ENCODE measurements around the gene SKP1. TPM values are rescaled to one million over a fixed set of nuclear protein-coding genes. Genes with fewer than 3 reads are reported as not detected.

The SKP1 gene
- total RNA-seq, 2 experiments from 2014 or later: 284 to 286 TPM

DNA sequence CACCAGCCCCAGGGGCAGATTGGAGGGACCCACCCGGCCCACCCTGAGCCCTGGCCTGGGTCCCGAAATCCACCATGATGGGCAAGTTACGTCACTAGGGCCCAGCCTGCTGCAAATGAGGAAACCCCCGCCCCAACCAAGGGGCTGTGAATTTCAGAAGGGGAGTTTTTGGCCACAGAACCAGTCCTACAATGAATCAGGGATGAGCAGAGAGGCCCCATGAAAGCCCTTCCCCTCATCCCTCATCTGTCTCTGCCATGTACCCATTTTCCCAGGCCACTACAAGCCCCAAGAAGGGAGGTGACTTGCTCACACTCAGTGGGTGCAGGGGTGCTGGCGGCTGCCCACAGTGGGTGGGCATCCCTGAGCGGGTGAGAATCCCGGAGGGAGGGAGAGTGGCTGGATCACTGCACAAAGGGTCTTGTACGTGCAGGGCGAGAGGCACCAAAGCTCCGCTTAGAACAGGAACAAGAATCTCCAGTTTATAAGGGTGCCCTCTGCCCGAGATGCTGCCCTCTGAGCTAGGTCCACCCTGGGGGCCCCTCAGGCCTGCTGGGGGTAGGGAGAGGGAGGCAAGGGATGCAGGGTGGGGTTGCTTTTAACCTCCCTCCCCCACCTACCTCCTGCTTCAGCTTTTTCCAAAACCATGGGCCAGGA, 72.6 kb downstream of the SKP1 start:
- Mint-ChIP-seq H3K36me3 (no peaks in the 10 kb centered on the region), H3K27me3 (peaks cover 4% of the 10 kb centered on the region), H3K9me3 (no peaks in the 10 kb centered on the region), H3K27ac (peak overlapping the region; percentile 87), H3K4me1 (ENCODE audit: low read depth) (peaks cover 76% of the 10 kb centered on the region), H3K4me3 (peak overlapping the region; percentile 63)
- ChIA-PET CTCF (interaction anchor here (1.0 to 5.8 kb wide), 11 partner anchors 9 to 69 kb away, joined by 3 to 136 read pairs (median 31); partner anchors contain the start of gene TCF7), POLR2A (interaction anchor here (0.8 to 3.7 kb wide), 5 partner anchors 9 to 36 kb away, joined by 3 to 23 read pairs (median 4); partner anchors contain the start of gene TCF7)
- peak; percentile 81 for DNase-seq
- intact Hi-C loops (cut with micrococcal nuclease): loop anchor here (1.0 to 2.0 kb wide), 2 partner anchors 8 to 65 kb away; no protein-coding TSS in a partner anchor

DNA sequence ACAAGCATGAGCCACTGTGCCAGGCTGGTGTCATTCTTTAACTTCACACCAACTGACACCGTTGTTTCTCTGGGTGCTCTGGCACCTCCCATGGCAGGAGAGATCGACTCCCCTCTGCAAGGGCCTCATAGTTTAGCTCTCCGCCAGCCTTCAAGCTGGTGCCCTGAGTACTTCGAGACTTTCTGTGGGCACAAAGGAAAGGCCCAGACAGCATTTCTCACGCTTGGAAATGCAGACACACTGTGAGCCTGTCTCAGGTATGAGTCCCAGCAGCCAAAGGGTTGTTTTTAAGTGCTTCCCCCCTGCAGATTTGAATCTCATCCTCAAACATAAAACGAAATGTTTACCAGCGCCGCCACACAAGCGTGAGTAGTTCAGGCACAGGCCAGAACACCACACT, 73.4 kb downstream of the SKP1 start:
- H3K27ac Mint-ChIP-seq: peak overlapping the region; percentile 87
- DNase-seq: peak; percentile 74
- peak overlapping the region; percentile 13 for H3K4me3 Mint-ChIP-seq
- ChIA-PET CTCF (interaction anchor here (2.5 to 5.8 kb wide), 8 partner anchors 10 to 35 kb away, joined by 7 to 136 read pairs (median 42); partner anchors contain the start of gene TCF7), POLR2A (interaction anchor here (1.0 to 3.7 kb wide), 6 partner anchors 10 to 74 kb away, joined by 3 to 23 read pairs (median 4); partner anchors contain the start of gene TCF7)
- peaks cover 3% of the 10 kb centered on the region for H3K27me3 Mint-ChIP-seq
- no peaks in the 10 kb centered on the region for H3K9me3 Mint-ChIP-seq
- H3K36me3 Mint-ChIP-seq: no peaks in the 10 kb centered on the region
- peaks cover 81% of the 10 kb centered on the region for H3K4me1 Mint-ChIP-seq (ENCODE audit: low read depth)
- intact Hi-C loops (cut with micrococcal nuclease): loop anchor here (2.0 kb wide), 1 partner anchor 65 kb away; no protein-coding TSS in a partner anchor

DNA sequence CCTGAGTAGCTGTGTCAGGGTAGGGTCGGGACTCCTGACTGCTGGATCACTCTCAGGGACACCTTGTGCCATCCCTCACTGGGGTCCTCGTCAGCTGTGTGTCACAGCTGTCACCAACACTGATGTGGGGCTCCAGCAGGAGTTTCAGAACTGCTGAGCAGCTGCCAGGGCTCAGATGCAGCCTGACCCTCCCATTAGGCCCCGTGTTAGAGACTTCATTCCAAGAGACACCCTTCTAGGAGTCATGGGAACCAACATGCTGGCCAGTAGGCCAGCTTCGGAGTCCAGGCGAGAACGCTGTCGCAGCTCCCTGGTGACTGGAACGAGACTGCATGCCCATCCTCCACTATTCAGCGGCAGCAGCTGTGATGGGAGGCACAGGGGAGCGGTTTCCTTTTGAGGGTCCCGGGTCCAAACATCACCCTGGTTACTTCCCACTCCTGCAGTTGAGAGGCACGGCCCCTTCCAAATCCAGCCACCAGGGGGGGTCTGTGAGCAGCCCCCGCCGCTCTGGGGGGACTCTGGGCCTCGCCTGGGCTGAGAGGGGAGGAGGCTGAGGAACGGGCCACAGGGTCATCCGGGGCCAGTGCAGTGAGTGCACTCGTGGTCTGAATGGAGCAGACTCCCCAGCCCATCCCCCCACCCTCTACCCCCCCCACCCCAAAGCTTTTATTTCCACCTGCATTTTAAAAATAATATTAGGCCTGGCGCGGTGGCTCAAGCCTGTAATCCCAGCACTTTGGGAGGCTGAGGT, 74.9 kb downstream of the SKP1 start:
- H3K4me3 Mint-ChIP-seq: peak overlapping the region; percentile 29
- peak; percentile 83 for DNase-seq
- H3K9me3 Mint-ChIP-seq: no peaks in the 10 kb centered on the region
- H3K27ac Mint-ChIP-seq: no peak overlapping the region
- intact Hi-C loops (cut with micrococcal nuclease): loop anchor here (2.0 kb wide), 1 partner anchor 63 kb away; no protein-coding TSS in a partner anchor
- POLR2A ChIA-PET: interaction anchor here (1.5 to 3.7 kb wide), 8 partner anchors 11 to 75 kb away, joined by 5 to 23 read pairs (median 9); partner anchors contain the start of genes SKP1 and TCF7
- H3K27me3 Mint-ChIP-seq: no peaks in the 10 kb centered on the region
- CTCF ChIA-PET: interaction anchor here (0.6 to 5.8 kb wide), 21 partner anchors 12 to 98 kb away, joined by 3 to 136 read pairs (median 8); partner anchors contain the start of gene TCF7
- H3K36me3 Mint-ChIP-seq: no peaks in the 10 kb centered on the region
- peaks cover 82% of the 10 kb centered on the region for H3K4me1 Mint-ChIP-seq (ENCODE audit: low read depth)

DNA sequence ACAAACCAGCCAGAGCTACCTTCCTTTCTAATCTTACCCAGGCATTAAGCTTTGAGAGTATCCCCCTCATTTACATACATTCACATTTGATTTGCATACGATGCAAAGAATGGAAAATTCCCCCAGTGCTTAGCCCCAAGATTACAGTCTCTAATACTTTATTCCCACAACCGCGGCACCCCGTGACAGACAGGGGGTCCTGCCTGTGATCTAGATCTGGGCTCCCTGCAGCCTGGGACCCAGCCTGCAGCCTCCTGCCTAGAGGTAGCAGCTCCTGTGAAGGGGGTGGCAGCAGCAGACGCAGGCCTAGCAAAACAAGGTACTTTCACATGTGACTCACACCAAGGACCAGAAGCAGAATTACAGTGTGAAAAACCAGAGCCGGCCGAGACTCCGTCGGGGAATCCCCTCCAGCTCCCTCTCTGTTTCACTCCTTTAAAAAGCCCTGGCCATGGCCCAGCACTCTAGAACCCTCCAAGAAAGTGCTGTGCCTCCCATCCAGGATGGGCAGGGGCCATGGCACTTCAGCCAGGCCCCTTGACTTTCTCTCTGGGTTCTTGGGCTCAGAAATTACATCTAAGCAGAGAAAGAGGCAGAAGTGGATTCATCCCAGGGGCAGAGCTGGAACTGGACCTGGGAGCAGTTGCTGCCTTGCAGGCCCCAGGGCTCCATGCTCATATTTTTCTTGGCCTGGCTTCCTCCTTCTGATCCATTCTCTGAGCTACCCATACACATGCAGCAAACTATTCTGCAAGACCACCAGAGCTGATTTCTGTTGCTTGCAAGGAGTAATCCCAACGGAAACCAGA, 76.3 kb downstream of the SKP1 start:
- peak; percentile 94 for DNase-seq
- intact Hi-C loops (cut with micrococcal nuclease): loop anchor here (1.0 kb wide), 5 partner anchors 8 to 38 kb away; no protein-coding TSS in a partner anchor
- H3K36me3 Mint-ChIP-seq: no peaks in the 10 kb centered on the region
- no peaks in the 10 kb centered on the region for H3K9me3 Mint-ChIP-seq
- H3K4me1 Mint-ChIP-seq (ENCODE audit: low read depth): peaks cover 78% of the 10 kb centered on the region
- no peaks in the 10 kb centered on the region for H3K27me3 Mint-ChIP-seq
- H3K27ac Mint-ChIP-seq: peak overlapping the region; percentile 81
- POLR2A ChIA-PET: interaction anchor here (0.7 to 3.4 kb wide), 15 partner anchors 9 to 96 kb away, joined by 3 to 32 read pairs (median 8); partner anchors contain the start of genes SKP1 and VDAC1
- CTCF ChIA-PET: interaction anchor here (0.6 to 5.8 kb wide), 23 partner anchors 13 to 399 kb away, joined by 3 to 136 read pairs (median 7); partner anchors contain the start of gene TCF7
- H3K4me3 Mint-ChIP-seq: peak overlapping the region; percentile 29

DNA sequence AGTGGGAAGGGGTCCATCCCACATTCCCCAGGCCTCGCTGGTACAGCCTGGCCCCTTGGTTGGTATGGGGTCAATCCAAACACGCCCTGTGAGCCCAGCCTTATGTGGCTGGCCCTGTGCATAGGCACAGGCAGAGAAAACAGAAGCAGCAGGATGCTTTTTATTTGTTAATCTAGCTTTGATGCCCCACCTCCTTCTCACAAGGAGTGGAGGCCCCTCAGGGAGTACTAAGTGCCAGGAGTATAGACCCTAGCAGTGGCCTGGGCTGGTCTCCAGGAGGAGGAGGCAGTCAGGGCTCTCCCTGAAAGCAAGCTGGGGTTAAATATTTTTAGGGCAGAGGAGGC, 76.8 kb downstream of the SKP1 start:
- CTCF ChIA-PET: interaction anchor here (0.6 to 5.8 kb wide), 18 partner anchors 14 to 399 kb away, joined by 3 to 136 read pairs (median 10); partner anchors contain the start of gene TCF7
- POLR2A ChIA-PET: interaction anchor here (0.7 to 3.4 kb wide), 14 partner anchors 8 to 96 kb away, joined by 3 to 32 read pairs (median 7); partner anchors contain the start of gene VDAC1
- Mint-ChIP-seq H3K4me3 (no peak overlapping the region), H3K27ac (peak overlapping the region; percentile 81), H3K36me3 (no peaks in the 10 kb centered on the region), H3K9me3 (no peaks in the 10 kb centered on the region), H3K4me1 (ENCODE audit: low read depth) (peaks cover 72% of the 10 kb centered on the region), H3K27me3 (no peaks in the 10 kb centered on the region)
- intact Hi-C loops (cut with micrococcal nuclease): loop anchor here (1.0 kb wide), 5 partner anchors 8 to 38 kb away; no protein-coding TSS in a partner anchor
- no peak for DNase-seq

- Mint-ChIP-seq H3K27ac (peak overlapping the region; percentile 81), H3K4me3 (peak overlapping the region; percentile 26), H3K4me1 (ENCODE audit: low read depth) (peaks cover 67% of the 10 kb centered on the region), H3K9me3 (no peaks in the 10 kb centered on the region), H3K36me3 (no peaks in the 10 kb centered on the region), H3K27me3 (no peaks in the 10 kb centered on the region)
- DNase-seq: no peak
- ChIA-PET POLR2A (interaction anchor here (1.0 to 3.4 kb wide), 11 partner anchors 12 to 95 kb away, joined by 3 to 32 read pairs (median 8); partner anchors contain the start of gene VDAC1), CTCF (interaction anchor here (1.0 to 5.8 kb wide), 12 partner anchors 14 to 73 kb away, joined by 3 to 136 read pairs (median 15); partner anchors contain the start of gene TCF7)
- intact Hi-C loops (cut with micrococcal nuclease): no loop called here
Measured at GRCh38 chr5:134099288-134099872, 77.4 kb downstream of the SKP1 start.

Small RNAs within 50 kb of the gene (microRNA-seq; reads per million reads assigned to microRNA genes)
- gene MIR3661 (ENCODE audit: borderline microRNAs expressed, borderline number of aligned reads, borderline replicate concordance): 1.2 reads per million

Other genes starting within 250 kb of the SKP1 start
- 10 to 100 TPM; 23.7 to 26.7 TPM for gene C5orf15, start 208.3 kb downstream of the SKP1 start, total RNA-seq
- gene VDAC1, start 172.0 kb downstream of the SKP1 start, total RNA-seq: 100 to 1,000 TPM; 407 to 416 TPM
- gene TCF7, start 62.3 kb downstream of the SKP1 start, total RNA-seq: 10 to 100 TPM; 59.3 to 65.6 TPM
- 100 to 1,000 TPM; 144 to 164 TPM for gene PPP2CA, start 49.1 kb upstream of the SKP1 start, total RNA-seq
- gene CDKL3, start 190.2 kb upstream of the SKP1 start, total RNA-seq: 1 to 10 TPM; 2.8 to 3.0 TPM
- 100 to 1,000 TPM; 124 TPM for gene UBE2B, start 194.6 kb upstream of the SKP1 start, total RNA-seq
- 10 to 100 TPM; 32.0 to 33.3 TPM for gene CDKN2AIPNL, start 234.9 kb upstream of the SKP1 start, total RNA-seq

All from activated CD4-positive, alpha-beta memory T cell treated with anti-CD3 and anti-CD28 coated beads for 36 hours (primary cell).